ENCODE measurements around the gene EFL1. TPM values are rescaled to one million over a fixed set of nuclear protein-coding genes. Genes with fewer than 3 reads are reported as not detected.
"Not testable (repeated sequence)": the region's sequence is repeated elsewhere in the genome, so short reads cannot be mapped to it uniquely, and the experiment has no call there.

Gene EFL1
- total RNA-seq, 2 experiments from 2014 or later: 20.8 to 23.1 TPM

DNA sequence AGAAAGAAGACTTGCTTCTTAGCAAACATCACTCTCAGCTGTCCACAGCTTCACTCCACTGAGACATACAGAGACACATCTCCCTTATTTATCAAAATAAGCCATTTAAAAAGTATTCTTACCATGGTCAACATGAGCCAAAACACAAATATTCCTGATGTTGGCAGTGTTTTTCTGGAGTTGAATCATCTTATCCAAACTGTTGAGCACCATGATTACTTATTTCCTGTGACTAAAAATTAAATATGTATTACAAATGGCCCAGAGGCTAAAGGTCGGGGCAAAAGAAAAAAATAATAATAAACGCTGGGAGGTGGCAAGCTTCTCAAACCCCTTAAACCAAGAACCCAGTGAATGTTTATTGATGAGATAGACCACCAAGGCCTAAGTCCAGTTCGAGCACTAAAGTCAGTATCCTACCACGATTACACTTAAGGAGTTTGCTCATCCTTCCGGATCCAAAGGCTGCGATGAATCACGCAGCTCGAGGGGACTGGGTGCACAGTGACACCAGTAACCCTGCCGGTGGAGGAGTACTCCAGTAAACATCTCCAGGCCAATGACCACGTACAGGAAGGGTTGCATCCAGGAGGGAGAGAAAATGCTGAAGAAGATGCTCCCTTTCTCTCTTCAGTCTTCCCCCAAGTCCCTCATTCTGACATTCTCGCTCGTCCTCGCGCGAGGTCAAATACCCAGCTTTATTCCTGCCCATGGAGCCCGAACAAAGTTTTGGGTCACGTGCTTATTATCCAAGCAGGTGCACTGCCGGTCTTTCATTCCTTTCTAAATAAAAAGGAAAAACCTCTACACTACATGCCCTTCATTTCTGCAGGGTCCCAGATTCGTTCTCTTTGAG is 740 bp downstream of the EFL1 start:
- POLR2A ChIA-PET: interaction anchor here (1.0 to 1.4 kb wide), 4 partner anchors 25 to 488 kb away, joined by 3 to 7 read pairs (median 3); no protein-coding TSS in a partner anchor
- CTCF ChIA-PET: interaction anchor here (1.3 kb wide), 1 partner anchor 9 kb away, joined by 4 read pairs; no protein-coding TSS in a partner anchor
- H3K27ac Mint-ChIP-seq: peak overlapping the region; percentile 83
- peak; percentile 56 for DNase-seq
- peak overlapping the region; percentile 90 for H3K4me3 Mint-ChIP-seq
- H3K4me1 Mint-ChIP-seq: peaks cover 34% of the 10 kb centered on the region
- H3K9me3 Mint-ChIP-seq, H3K27me3 Mint-ChIP-seq: not testable (repeated sequence)
- peaks cover 20% of the 10 kb centered on the region for H3K36me3 Mint-ChIP-seq (ENCODE audit: low read depth)

GRCh38 chr15:82248261-82248660 is 14.3 kb downstream of the EFL1 start:
- Mint-ChIP-seq H3K4me1 (peaks cover 28% of the 10 kb centered on the region), H3K36me3 (ENCODE audit: low read depth) (peaks cover 35% of the 10 kb centered on the region)
- H3K27ac Mint-ChIP-seq, H3K27me3 Mint-ChIP-seq, H3K4me3 Mint-ChIP-seq, CTCF ChIA-PET, DNase-seq, H3K9me3 Mint-ChIP-seq, POLR2A ChIA-PET: not testable (repeated sequence)

- H3K4me3 Mint-ChIP-seq, H3K27me3 Mint-ChIP-seq, POLR2A ChIA-PET, CTCF ChIA-PET, H3K9me3 Mint-ChIP-seq: not testable (repeated sequence)
- Mint-ChIP-seq H3K4me1 (peaks cover 34% of the 10 kb centered on the region), H3K27ac (peak overlapping the region; percentile 57), H3K36me3 (ENCODE audit: low read depth) (peaks cover 41% of the 10 kb centered on the region)
- peak; percentile 18 for DNase-seq
Observed at GRCh38 chr15:82245956-82246355, 16.6 kb downstream of the EFL1 start.

DNA sequence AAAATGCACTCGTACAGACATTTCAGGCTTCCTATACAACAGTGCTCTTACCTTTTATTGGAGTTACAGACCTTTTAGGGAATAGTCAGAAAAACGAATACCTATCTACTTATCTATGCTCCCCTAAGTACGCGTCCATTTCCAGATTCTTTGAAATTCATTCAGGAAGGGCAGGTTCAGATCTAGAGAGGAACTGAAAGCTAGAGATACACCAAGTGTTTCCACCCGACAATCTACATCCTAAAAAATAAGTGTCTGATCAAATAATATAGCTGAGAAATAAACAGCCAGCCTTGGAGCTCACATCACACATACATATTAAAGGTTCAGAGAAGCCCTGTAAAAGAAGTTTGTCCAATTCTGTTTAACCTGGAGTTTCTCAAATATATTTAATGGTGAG is 18.9 kb downstream of the EFL1 start:
- CTCF ChIA-PET: not testable (repeated sequence)
- H3K36me3 Mint-ChIP-seq (ENCODE audit: low read depth): peaks cover 53% of the 10 kb centered on the region

GRCh38 chr15:82241836-82242499 is 20.6 kb downstream of the EFL1 start:
- POLR2A ChIA-PET, H3K9me3 Mint-ChIP-seq, H3K4me3 Mint-ChIP-seq, DNase-seq, CTCF ChIA-PET, H3K27ac Mint-ChIP-seq, H3K27me3 Mint-ChIP-seq: not testable (repeated sequence)
- peaks cover 29% of the 10 kb centered on the region for H3K4me1 Mint-ChIP-seq
- H3K36me3 Mint-ChIP-seq (ENCODE audit: low read depth): peaks cover 52% of the 10 kb centered on the region

More for the DNA sequence above, 18.9 kb downstream of the EFL1 start:
- DNase-seq, H3K27ac Mint-ChIP-seq, H3K27me3 Mint-ChIP-seq, H3K9me3 Mint-ChIP-seq, H3K4me3 Mint-ChIP-seq, POLR2A ChIA-PET: not testable (repeated sequence)
- peaks cover 34% of the 10 kb centered on the region for H3K4me1 Mint-ChIP-seq

- no peak overlapping the region for H3K4me3 Mint-ChIP-seq
- H3K9me3 Mint-ChIP-seq: no peaks in the 10 kb centered on the region
- peaks cover 11% of the 10 kb centered on the region for H3K4me1 Mint-ChIP-seq
- H3K27me3 Mint-ChIP-seq: no peaks in the 10 kb centered on the region
- DNase-seq: no peak
- ChIA-PET POLR2A (no interaction called here), CTCF (no interaction called here)
- no peak overlapping the region for H3K27ac Mint-ChIP-seq
- H3K36me3 Mint-ChIP-seq (ENCODE audit: low read depth): peaks cover 44% of the 10 kb centered on the region
Observed at GRCh38 chr15:82239685-82240391, 22.7 kb downstream of the EFL1 start.

- CTCF ChIA-PET, H3K9me3 Mint-ChIP-seq, H3K27ac Mint-ChIP-seq, POLR2A ChIA-PET, H3K27me3 Mint-ChIP-seq, H3K4me1 Mint-ChIP-seq, DNase-seq, H3K4me3 Mint-ChIP-seq: not testable (repeated sequence)
- H3K36me3 Mint-ChIP-seq (ENCODE audit: low read depth): peaks cover 38% of the 10 kb centered on the region
Observed at GRCh38 chr15:82237944-82238534, 24.5 kb downstream of the EFL1 start.

- CTCF ChIA-PET: no interaction called here
- Mint-ChIP-seq H3K36me3 (ENCODE audit: low read depth) (peaks cover 31% of the 10 kb centered on the region), H3K4me3 (no peak overlapping the region), H3K4me1 (peaks cover 18% of the 10 kb centered on the region), H3K9me3 (no peaks in the 10 kb centered on the region), H3K27me3 (no peaks in the 10 kb centered on the region), H3K27ac (no peak overlapping the region)
- no peak for DNase-seq
- POLR2A ChIA-PET: no interaction called here
Observed at GRCh38 chr15:82231842-82232241, 30.7 kb downstream of the EFL1 start.

DNA sequence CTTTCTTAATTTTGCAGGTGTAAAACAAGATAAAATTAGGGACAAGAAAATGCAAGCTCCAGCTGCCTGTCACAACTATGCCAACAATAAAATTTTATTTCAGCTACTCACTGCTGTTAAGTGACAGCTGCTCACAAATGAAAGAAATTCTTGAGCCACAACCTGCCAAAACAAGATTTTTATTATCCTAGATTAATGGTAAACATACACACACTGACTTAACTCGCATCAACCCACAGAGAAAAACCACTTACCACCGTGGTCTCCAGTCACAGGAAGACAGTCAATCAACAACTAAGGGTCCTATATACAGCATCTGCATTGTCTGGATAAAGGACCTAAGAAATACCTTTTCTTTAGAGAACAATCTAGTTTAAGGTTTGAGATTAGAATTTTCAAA is 31.3 kb downstream of the EFL1 start:
- DNase-seq: peak; percentile 18
- peaks cover 18% of the 10 kb centered on the region for H3K4me1 Mint-ChIP-seq
- H3K4me3 Mint-ChIP-seq: no peak overlapping the region
- H3K27me3 Mint-ChIP-seq: no peaks in the 10 kb centered on the region
- no peaks in the 10 kb centered on the region for H3K9me3 Mint-ChIP-seq
- ChIA-PET CTCF (no interaction called here), POLR2A (no interaction called here)
- no peak overlapping the region for H3K27ac Mint-ChIP-seq
- H3K36me3 Mint-ChIP-seq (ENCODE audit: low read depth): peaks cover 33% of the 10 kb centered on the region

GRCh38 chr15:82228750-82229149 is 33.8 kb downstream of the EFL1 start:
- POLR2A ChIA-PET: interaction anchor here (2.5 kb wide), 1 partner anchor 34 kb away, joined by 7 read pairs; the partner anchor contains the start of genes EFL1 and SAXO2
- H3K36me3 Mint-ChIP-seq (ENCODE audit: low read depth): peaks cover 34% of the 10 kb centered on the region
- H3K4me1 Mint-ChIP-seq: peaks cover 18% of the 10 kb centered on the region
- H3K9me3 Mint-ChIP-seq: no peaks in the 10 kb centered on the region
- no peak overlapping the region for H3K27ac Mint-ChIP-seq
- H3K27me3 Mint-ChIP-seq: no peaks in the 10 kb centered on the region
- CTCF ChIA-PET: no interaction called here
- DNase-seq: no peak
- H3K4me3 Mint-ChIP-seq: no peak overlapping the region

- H3K27ac Mint-ChIP-seq, H3K4me1 Mint-ChIP-seq, H3K4me3 Mint-ChIP-seq, H3K9me3 Mint-ChIP-seq, POLR2A ChIA-PET, H3K27me3 Mint-ChIP-seq: not testable (repeated sequence)
- DNase-seq: peak; percentile 23
- H3K36me3 Mint-ChIP-seq (ENCODE audit: low read depth): peaks cover 13% of the 10 kb centered on the region
- CTCF ChIA-PET: interaction anchor here (0.6 kb wide), 1 partner anchor 1814 kb away, joined by 3 read pairs; no protein-coding TSS in a partner anchor
Observed at GRCh38 chr15:82221535-82221934, 41.0 kb downstream of the EFL1 start.

GRCh38 chr15:82216092-82216491 is 46.4 kb downstream of the EFL1 start:
- H3K36me3 Mint-ChIP-seq (ENCODE audit: low read depth): peaks cover 15% of the 10 kb centered on the region
- H3K4me3 Mint-ChIP-seq, H3K27ac Mint-ChIP-seq, POLR2A ChIA-PET, H3K27me3 Mint-ChIP-seq, CTCF ChIA-PET, H3K4me1 Mint-ChIP-seq, H3K9me3 Mint-ChIP-seq, DNase-seq: not testable (repeated sequence)

- H3K27me3 Mint-ChIP-seq, CTCF ChIA-PET, H3K4me1 Mint-ChIP-seq, H3K27ac Mint-ChIP-seq, POLR2A ChIA-PET, H3K9me3 Mint-ChIP-seq, H3K4me3 Mint-ChIP-seq, DNase-seq: not testable (repeated sequence)
- peaks cover 19% of the 10 kb centered on the region for H3K36me3 Mint-ChIP-seq (ENCODE audit: low read depth)
Observed at GRCh38 chr15:82212201-82212600, 50.3 kb downstream of the EFL1 start.
